GM12891 (cell line): ENCODE data around the gene NCKAP5L.
"Not testable (repeated sequence)": the region's sequence is repeated elsewhere in the genome, so short reads cannot be mapped to it uniquely, and the experiment has no call there.

Source experiments
- DNase-seq: peaks from one replicate; pipeline ENCODE4 v3.0.0; 2011; ENCODE audit warnings: low spot score; ENCODE audit not compliant: insufficient read length
- FAIRE-seq: peaks from 2 replicates; lab custom pipeline; 2011; peaks lifted over from hg19 to GRCh38; lab: Jason Lieb, UNC
- PAX5 ChIP-seq: IDR thresholded peaks from 2 replicates; pipeline ENCODE4 v1.6.1; 2011; ENCODE audit warnings: low read length, moderate library complexity, mild to moderate bottlenecking; ENCODE audit not compliant: insufficient read depth, severe bottlenecking
- POLR2A ChIP-seq: IDR thresholded peaks from 2 replicates; pipeline ENCODE4 v1.6.1; 2011; ENCODE audit warnings: low read depth, low read length, control low read depth
- POLR2AphosphoS5 ChIP-seq: IDR thresholded peaks from 2 replicates; pipeline ENCODE4 v1.6.1; 2011; ENCODE audit warnings: low read depth, low read length, control low read depth
- POU2F2 ChIP-seq: IDR thresholded peaks from 2 replicates; pipeline ENCODE4 v1.6.1; 2011; ENCODE audit warnings: low read depth, mild to moderate bottlenecking, control low read depth, low read length, moderate library complexity
- SPI1 ChIP-seq: IDR thresholded peaks from 2 replicates; pipeline ENCODE4 v1.6.1; 2011; ENCODE audit warnings: low read depth, low read length, control low read depth
- TAF1 ChIP-seq: IDR thresholded peaks from 2 replicates; pipeline ENCODE4 v1.6.1; 2011; ENCODE audit warnings: low read depth, low read length, control low read depth

Gene NCKAP5L

GRCh38 chr12:49872381-49872780 lies 44.2 kb upstream of the NCKAP5L start:
- DNase-seq (no peak), FAIRE-seq (no peak)
- TF ChIP-seq SPI1 (no peak), POU2F2 (no peak), POLR2A (no peak), PAX5 (no peak), POLR2AphosphoS5 (no peak)

GRCh38 chr12:49871811-49872251 lies 43.6 kb upstream of the NCKAP5L start:
- not testable (repeated sequence) for DNase-seq, FAIRE-seq

- DNase-seq = no peak
Observed at GRCh38 chr12:49871263-49871561, 43.0 kb upstream of the NCKAP5L start.

GRCh38 chr12:49870501-49871262 lies 42.5 kb upstream of the NCKAP5L start:
- DNase-seq (no peak), FAIRE-seq (no peak)
- no peak for TF ChIP-seq PAX5
- no peak for TF ChIP-seq POLR2A
- no peak for TF ChIP-seq TAF1
- no peak for TF ChIP-seq POU2F2
- no peak for TF ChIP-seq SPI1
- no peak for TF ChIP-seq POLR2AphosphoS5

More at GRCh38 chr12:49871263-49871561, 43.0 kb upstream of the NCKAP5L start:
- TF ChIP-seq TAF1 (no peak), POLR2A (no peak), SPI1 (no peak), POLR2AphosphoS5 (no peak), PAX5 (no peak), POU2F2 (no peak)
- FAIRE-seq = no peak

- FAIRE-seq = no peak
- TF ChIP-seq SPI1 (no peak), PAX5 (no peak), POU2F2 (no peak), POLR2A (no peak), POLR2AphosphoS5 (no peak), TAF1 (no peak)
- no peak for DNase-seq
Observed at GRCh38 chr12:49869816-49870500, 41.7 kb upstream of the NCKAP5L start.

GRCh38 chr12:49868952-49869815 lies 41.0 kb upstream of the NCKAP5L start:
- FAIRE-seq = no peak
- DNase-seq = no peak
- TF ChIP-seq TAF1 (no peak), PAX5 (no peak), POLR2A (no peak), SPI1 (no peak), POU2F2 (no peak), POLR2AphosphoS5 (no peak)

GRCh38 chr12:49868449-49868848 lies 40.2 kb upstream of the NCKAP5L start:
- TF ChIP-seq SPI1 (no peak), POU2F2 (no peak), POLR2AphosphoS5 (no peak), PAX5 (no peak), TAF1 (no peak), POLR2A (no peak)
- FAIRE-seq (no peak), DNase-seq (no peak)

GRCh38 chr12:49867570-49868341 lies 39.5 kb upstream of the NCKAP5L start:
- TF ChIP-seq PAX5 (no peak), TAF1 (no peak), POU2F2 (no peak), POLR2A (no peak), POLR2AphosphoS5 (no peak), SPI1 (no peak)
- DNase-seq (no peak), FAIRE-seq (no peak)

- FAIRE-seq (peak; percentile 16), DNase-seq (peak; percentile 93)
- TF ChIP-seq POLR2A (no peak), POU2F2 (peak; percentile 98)
Observed at GRCh38 chr12:49866859-49867569, 38.8 kb upstream of the NCKAP5L start.
